Right cardiac atrium (tissue), 5 donors: ENCODE results near the gene OR6S1. TPM values are rescaled to one million over a fixed set of nuclear protein-coding genes. Genes with fewer than 3 reads are reported as not detected.
"Not testable (repeated sequence)": the region's sequence is repeated elsewhere in the genome, so short reads cannot be mapped to it uniquely, and the experiment has no call there.

Experiments used
- ATAC-seq, 2 donors: fragments of 200-7000 bp; cut with Tn5 transposase; one replicate each; pipeline versions ENCODE4 v1.8.0 to v1.9.1; 2020; ENCODE audit warnings: moderate library complexity in 2 of 2, mild to moderate bottlenecking in 1 of 2
- DNase-seq, 3 donors: peaks; one replicate each; pipeline ENCODE4 v3.0.0-alpha.2; 2020
- H3K27ac ChIP-seq: one replicate; pipeline ENCODE4 v1.5.1; 2013; ENCODE audit warnings: mild to moderate bottlenecking, low read length, control low read depth, moderate library complexity
- H3K27me3 ChIP-seq: one replicate; pipeline ENCODE4 v1.6.1; 2013; ENCODE audit not compliant: control insufficient read depth, insufficient read depth
- H3K4me1 ChIP-seq: one replicate; pipeline ENCODE4 v1.6.1; 2013; ENCODE audit warnings: low read length; ENCODE audit not compliant: control insufficient read depth, insufficient read depth
- H3K4me3 ChIP-seq: one replicate; pipeline ENCODE4 v1.5.1; 2013; ENCODE audit warnings: low read length, control low read depth
- H3K9me3 ChIP-seq: one replicate; pipeline ENCODE4 v1.6.1; 2013; ENCODE audit warnings: low read length; ENCODE audit not compliant: control insufficient read depth
- WGBS: extraction: QIAGEN DNeasy Blood & Tissue Kit; methylation state at CpG from one replicate; pipeline ENCODE4 v1.1.7; 2013; 5-methylcytosine and 5-hydroxymethylcytosine counted together
- intact Hi-C, 4 donors: fragments of 100-400 bp; cut with DNase I; formaldehyde crosslinking; loops; one replicate each; pipeline versions ENCODE4 v1.11.0 to v1.14.0; 2022 to 2023
- polyA plus RNA-seq: library from polyadenylated mRNA; stranded (reverse); fragments of 200-250 nt; gene quantifications from one replicate; pipeline ENCODE4 v1.2.3, GENCODE V29; 2013
- total RNA-seq, 4 donors: library from RNA; stranded (reverse); fragmentation: NEBNext Ultra II Directional; extraction: Animal tissue kit (Norgen Biotek cat#: 25700); gene quantifications; one replicate each; pipeline ENCODE4 v1.2.1, GENCODE V29; 2021
- donor health status: healthy with polysubstance abuse.
- donor health status: DM: no; HTN: yes; CAD: no.
- donor health status: DM: no; HTN: no; CAD: no.
- donor health status: DM: no; HTN: yes; CAD: no; lungs with severe emphysema.
- donor health status: DM: yes; HTN: yes; CAD: no.

Gene OR6S1
- total and polyA plus RNA-seq, 5 donors, result not detected

- intact Hi-C loops, result loop anchor here (5.0 to 10.0 kb wide), 5 partner anchors 74 to 284 kb away; partner anchors contain the start of genes TEP1 (in 2 of the 4) and PARP2 (in 1 of the 4)
- H3K27me3 ChIP-seq, result no peaks in the 10 kb centered on the region
- DNase-seq (no peak), ATAC-seq (no peak)
- no peaks in the 10 kb centered on the region for H3K9me3 ChIP-seq
- no peak overlapping the region for H3K27ac ChIP-seq
- H3K4me1 ChIP-seq, result no peaks in the 10 kb centered on the region
- H3K4me3 ChIP-seq, result no peak overlapping the region
- WGBS, result 63% methylated on average over 7 of the region's 7 CpGs
These were observed 32.9 kb downstream of the OR6S1 start for GRCh38 chr14:20608383-20609110.

GRCh38 chr14:20607617-20608016 lies 33.9 kb downstream of the OR6S1 start:
- intact Hi-C loops, result loop anchor here (5.0 to 10.0 kb wide), 5 partner anchors 73 to 283 kb away; partner anchors contain the start of genes TEP1 (in 2 of the 4) and PARP2 (in 1 of the 4)

GRCh38 chr14:20606902-20607242 lies 34.6 kb downstream of the OR6S1 start:
- H3K4me3 ChIP-seq, result no peak overlapping the region
- no peaks in the 10 kb centered on the region for H3K27me3 ChIP-seq
- ATAC-seq (no peak), DNase-seq (no peak)
- H3K9me3 ChIP-seq, result no peaks in the 10 kb centered on the region
- H3K27ac ChIP-seq, result no peak overlapping the region
- WGBS, result 78% methylated on average over 2 of the region's 2 CpGs
- intact Hi-C loops, result loop anchor here (5.0 to 10.0 kb wide), 5 partner anchors 72 to 282 kb away; partner anchors contain the start of genes TEP1 (in 2 of the 4) and PARP2 (in 1 of the 4)
- no peaks in the 10 kb centered on the region for H3K4me1 ChIP-seq

More at GRCh38 chr14:20607617-20608016, 33.9 kb downstream of the OR6S1 start:
- DNase-seq, result no peak
- 74% methylated on average over 5 of the region's 5 CpGs for WGBS
- no peak overlapping the region for H3K27ac ChIP-seq
- no peaks in the 10 kb centered on the region for H3K4me1 ChIP-seq
- H3K9me3 ChIP-seq, result no peaks in the 10 kb centered on the region
- ATAC-seq, result no peak
- H3K27me3 ChIP-seq, result no peaks in the 10 kb centered on the region
- H3K4me3 ChIP-seq, result no peak overlapping the region

GRCh38 chr14:20606190-20606901 lies 35.1 kb downstream of the OR6S1 start:
- H3K27me3 ChIP-seq, result no peaks in the 10 kb centered on the region
- H3K9me3 ChIP-seq, result no peaks in the 10 kb centered on the region
- intact Hi-C loops, result loop anchor here (5.0 to 10.0 kb wide), 5 partner anchors 72 to 282 kb away; partner anchors contain the start of genes TEP1 (in 2 of the 4) and PARP2 (in 1 of the 4)
- H3K4me1 ChIP-seq, result no peaks in the 10 kb centered on the region
- no peak overlapping the region for H3K27ac ChIP-seq
- WGBS, result 29% methylated on average over 8 of the region's 8 CpGs
- DNase-seq (peak in 1 of 3 donors; percentile 18), ATAC-seq (no peak)
- H3K4me3 ChIP-seq, result no peak overlapping the region

GRCh38 chr14:20603813-20604690 lies 37.4 kb downstream of the OR6S1 start:
- intact Hi-C loops, result loop anchor here in 3 of 4 donors (10.0 kb wide), 4 partner anchors 69 to 279 kb away; partner anchors contain the start of genes PARP2 (in 1 of the 3) and TEP1 (in 1 of the 3)
- WGBS, result 77% methylated on average over 13 of the region's 13 CpGs

GRCh38 chr14:20602583-20602982 lies 38.9 kb downstream of the OR6S1 start:
- intact Hi-C loops, result loop anchor here in 3 of 4 donors (10.0 kb wide), 4 partner anchors 68 to 278 kb away; partner anchors contain the start of genes PARP2 (in 1 of the 3) and TEP1 (in 1 of the 3)
- ATAC-seq (no peak), DNase-seq (no peak)
- Histone ChIP-seq H3K27ac (no peak overlapping the region), H3K4me1 (no peaks in the 10 kb centered on the region), H3K27me3 (no peaks in the 10 kb centered on the region), H3K9me3 (no peaks in the 10 kb centered on the region), H3K4me3 (no peak overlapping the region)
- 92% methylated on average over 9 of the region's 9 CpGs for whole genome bisulfite sequencing

More at GRCh38 chr14:20603813-20604690, 37.4 kb downstream of the OR6S1 start:
- Histone ChIP-seq H3K9me3 (no peaks in the 10 kb centered on the region), H3K4me3 (no peak overlapping the region), H3K27ac (no peak overlapping the region), H3K27me3 (no peaks in the 10 kb centered on the region), H3K4me1 (no peaks in the 10 kb centered on the region)
- ATAC-seq (no peak), DNase-seq (no peak)

- no peaks in the 10 kb centered on the region for H3K27me3 ChIP-seq
- WGBS, result 72% methylated on average over 12 of the region's 12 CpGs
- no peaks in the 10 kb centered on the region for H3K4me1 ChIP-seq
- intact Hi-C loops, result loop anchor here in 3 of 4 donors (10.0 kb wide), 4 partner anchors 67 to 277 kb away; partner anchors contain the start of genes PARP2 (in 1 of the 3) and TEP1 (in 1 of the 3)
- no peak overlapping the region for H3K27ac ChIP-seq
- DNase-seq, result no peak
- H3K9me3 ChIP-seq, result no peaks in the 10 kb centered on the region
- ATAC-seq, result no peak
- no peak overlapping the region for H3K4me3 ChIP-seq
These were observed 40.0 kb downstream of the OR6S1 start for GRCh38 chr14:20601522-20601921.

GRCh38 chr14:20597108-20597507 lies 44.4 kb downstream of the OR6S1 start:
- DNase-seq (no peak), ATAC-seq (no peak)
- intact Hi-C loops, result no loop called here
- Histone ChIP-seq H3K9me3 (no peaks in the 10 kb centered on the region), H3K27me3 (no peaks in the 10 kb centered on the region), H3K27ac (no peak overlapping the region), H3K4me3 (no peak overlapping the region), H3K4me1 (no peaks in the 10 kb centered on the region)
- 87% methylated on average over 1 of the region's 1 CpG for WGBS

- H3K27ac ChIP-seq, ATAC-seq, DNase-seq, H3K27me3 ChIP-seq, intact Hi-C loops, H3K4me3 ChIP-seq, H3K4me1 ChIP-seq, H3K9me3 ChIP-seq: not testable (repeated sequence)
- WGBS, result 94% methylated on average over 3 of the region's 3 CpGs
These were observed 45.8 kb downstream of the OR6S1 start for GRCh38 chr14:20595726-20596125.

- no peak for ATAC-seq
- DNase-seq, result no peak
- no peaks in the 10 kb centered on the region for H3K9me3 ChIP-seq
- 34% methylated on average over 1 of the region's 1 CpG for WGBS
- H3K4me1 ChIP-seq, result no peaks in the 10 kb centered on the region
- H3K27me3 ChIP-seq, result no peaks in the 10 kb centered on the region
- H3K27ac ChIP-seq, result no peak overlapping the region
- H3K4me3 ChIP-seq, result no peak overlapping the region
- intact Hi-C loops, result no loop called here
These were observed 48.9 kb downstream of the OR6S1 start for GRCh38 chr14:20592574-20592973.
